GM21360 (cell line): ENCODE results near the gene STN1.
A peak's percentile ranks its signal among the peaks of the same experiment; 100 is the strongest.

Source experiments
- ATAC-seq: cut with Tn5 transposase; IDR thresholded peaks from one replicate; pipeline ENCODE4 v1.9.1; 2021; ENCODE audit warnings: mild to moderate bottlenecking, moderate library complexity; ENCODE audit not compliant: unreplicated experiment

STN1 gene

DNA sequence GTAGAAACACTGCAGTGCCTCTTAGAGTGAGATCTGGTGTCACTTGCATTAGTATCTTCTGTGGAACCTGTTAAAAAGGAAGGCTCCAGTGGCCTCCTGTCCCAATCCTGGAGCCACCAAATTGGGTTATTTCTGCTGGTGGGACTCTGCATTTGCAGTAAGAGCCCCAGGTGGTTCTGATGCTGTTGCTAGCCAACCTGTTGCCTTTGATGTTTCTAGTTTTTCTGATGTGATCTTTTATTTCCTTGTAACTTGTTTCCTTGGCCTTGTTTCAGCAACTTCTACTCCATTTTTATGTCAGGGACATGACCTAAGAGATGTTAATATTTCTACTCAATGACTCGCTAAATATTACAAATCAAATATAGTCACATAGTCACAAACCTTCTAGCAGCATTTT, 12.5 kb upstream of the STN1 start:
- no peak for ATAC-seq

DNA sequence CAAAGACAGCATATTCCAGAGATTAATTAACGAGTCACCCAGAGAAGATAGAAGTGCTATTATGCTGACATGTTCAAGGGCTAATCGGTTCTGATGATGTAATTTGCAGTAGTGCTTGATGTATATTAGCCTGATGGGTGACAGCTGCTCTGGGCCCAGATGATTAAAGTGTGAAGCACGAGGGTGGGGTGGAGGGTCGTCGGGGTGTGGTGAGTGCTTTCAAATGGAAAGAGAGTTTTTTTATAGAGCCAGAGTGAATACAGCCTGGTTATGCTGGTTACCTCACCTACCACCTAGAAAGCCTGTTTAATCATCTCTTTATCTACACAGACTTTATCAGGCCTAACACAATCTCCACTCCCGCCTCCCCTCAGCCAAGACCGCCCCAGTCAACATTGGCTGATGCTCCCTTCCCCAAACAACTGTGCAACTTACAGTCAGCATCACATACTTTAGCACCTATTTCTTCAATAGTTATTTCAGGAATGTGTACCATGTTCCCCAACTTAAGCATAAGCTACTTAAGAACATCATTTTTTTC, 11.5 kb upstream of the STN1 start:
- no peak for ATAC-seq

- no peak for ATAC-seq
Measured at GRCh38 chr10:103928784-103929183, 10.8 kb upstream of the STN1 start.

- no peak for ATAC-seq
Measured at GRCh38 chr10:103926722-103927319, 8.8 kb upstream of the STN1 start.

GRCh38 chr10:103925591-103925990, 7.6 kb upstream of the STN1 start:
- no peak for ATAC-seq

- no peak for ATAC-seq
Measured at GRCh38 chr10:103923502-103923901, 5.5 kb upstream of the STN1 start.

DNA sequence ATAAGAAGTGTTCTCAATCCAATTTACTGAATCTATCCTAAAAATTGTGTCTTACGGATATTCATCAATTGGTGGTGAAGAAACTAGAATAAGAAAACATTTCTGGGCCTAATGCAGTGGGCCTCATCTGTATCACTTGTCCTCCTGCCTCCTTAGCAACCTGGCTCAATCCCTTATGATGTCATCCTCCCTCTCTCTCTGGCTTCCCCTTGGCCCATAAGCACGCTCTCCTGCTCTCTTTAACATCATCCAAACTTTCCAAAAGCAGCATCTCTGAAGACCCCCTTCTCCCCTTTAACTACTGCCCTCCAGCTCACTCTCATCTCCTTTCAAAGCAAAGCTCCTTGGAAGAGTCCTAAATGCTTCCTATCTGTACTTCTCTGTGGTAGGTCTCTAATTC, 4.7 kb upstream of the STN1 start:
- ATAC-seq: no peak

GRCh38 chr10:103921750-103922195, 3.8 kb upstream of the STN1 start:
- no peak for ATAC-seq

GRCh38 chr10:103921248-103921647, 3.3 kb upstream of the STN1 start:
- no peak for ATAC-seq

DNA sequence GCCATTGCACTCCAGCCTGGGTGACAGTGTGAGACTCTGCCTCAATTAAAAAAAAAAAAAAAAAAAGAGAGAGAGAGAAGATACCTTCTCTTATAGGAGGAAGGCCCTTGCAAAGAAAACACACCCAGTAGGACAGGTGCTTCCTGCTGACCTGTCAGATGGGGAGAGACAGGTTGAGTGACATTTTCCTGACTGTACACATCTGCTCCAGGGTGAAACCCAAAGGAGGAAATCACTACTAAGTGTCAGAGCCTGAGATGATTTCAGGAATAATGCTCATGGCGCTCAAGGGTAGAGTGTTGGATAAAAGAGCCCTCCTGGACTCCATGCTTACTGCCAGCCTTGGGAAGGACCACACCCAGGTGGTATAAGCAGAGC, 1.7 kb upstream of the STN1 start:
- ATAC-seq: no peak

GRCh38 chr10:103917302-103918052, 507 bp downstream of the STN1 start:
- peak; percentile 3 for ATAC-seq

GRCh38 chr10:103916876-103917275, 1.1 kb downstream of the STN1 start:
- ATAC-seq: no peak

DNA sequence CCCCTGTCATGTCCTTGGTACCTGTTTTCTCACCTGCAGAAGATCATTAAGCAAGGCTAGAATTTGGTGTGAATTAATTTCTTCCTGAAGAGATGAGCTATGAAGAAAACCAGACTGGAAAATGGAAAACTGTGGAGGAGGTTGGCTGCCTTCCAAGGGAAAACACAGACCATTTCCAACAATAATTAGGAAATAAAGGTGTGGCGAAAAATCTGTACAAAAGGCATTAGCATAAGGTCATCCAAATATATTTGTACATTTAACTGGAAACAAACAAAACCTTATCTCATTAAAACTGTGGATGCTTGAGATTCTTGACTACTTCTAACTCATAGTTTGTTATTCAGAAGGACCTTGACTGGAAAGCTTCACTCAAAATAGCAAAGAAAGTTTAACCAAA, 1.7 kb downstream of the STN1 start:
- ATAC-seq: no peak

GRCh38 chr10:103915796-103916195, 2.2 kb downstream of the STN1 start:
- ATAC-seq: no peak

- ATAC-seq: no peak
Measured at GRCh38 chr10:103912759-103913158, 5.2 kb downstream of the STN1 start.

DNA sequence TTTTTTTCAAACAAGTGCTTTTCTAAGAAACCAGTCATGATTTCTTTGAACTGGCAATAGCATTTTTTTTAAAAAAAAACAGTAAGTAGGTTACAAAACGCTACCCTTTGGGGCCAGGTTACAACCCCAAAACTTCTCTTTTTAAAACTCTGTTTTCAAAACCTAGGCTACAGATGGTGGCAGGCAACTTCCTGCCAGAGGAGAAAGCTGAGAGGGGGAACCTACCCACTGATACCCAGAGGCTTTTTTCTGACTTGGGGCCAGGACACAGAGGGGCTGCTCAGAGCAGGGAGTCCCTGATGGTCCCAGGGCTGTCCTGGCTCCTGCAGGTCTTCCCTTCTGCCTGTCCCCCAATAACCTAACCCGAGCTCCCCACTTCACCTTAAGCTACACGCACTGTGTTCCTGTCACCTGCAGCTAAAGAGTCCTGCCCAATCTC, 6.9 kb downstream of the STN1 start:
- no peak for ATAC-seq

- ATAC-seq: no peak
Measured at GRCh38 chr10:103910442-103911012, 7.5 kb downstream of the STN1 start.

DNA sequence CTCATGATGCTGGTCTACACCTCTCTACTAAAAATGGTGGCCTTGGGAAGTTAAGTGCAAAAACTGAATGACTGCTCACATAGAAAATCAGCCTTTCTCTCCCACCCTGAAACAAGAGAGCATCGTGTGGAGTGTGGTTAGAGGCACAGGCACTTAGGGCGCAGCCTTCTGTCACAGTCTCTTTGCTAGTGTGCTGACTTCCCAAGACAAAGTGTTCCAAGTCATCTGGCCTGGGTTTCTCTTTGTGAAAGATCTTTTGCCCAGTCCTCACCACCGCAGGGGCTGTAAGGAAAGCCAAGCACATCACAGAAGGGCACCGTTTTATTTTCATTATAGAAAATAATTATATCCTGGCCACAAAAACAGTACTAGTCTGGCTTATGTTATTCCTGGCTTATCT, 12.5 kb downstream of the STN1 start:
- no peak for ATAC-seq

DNA sequence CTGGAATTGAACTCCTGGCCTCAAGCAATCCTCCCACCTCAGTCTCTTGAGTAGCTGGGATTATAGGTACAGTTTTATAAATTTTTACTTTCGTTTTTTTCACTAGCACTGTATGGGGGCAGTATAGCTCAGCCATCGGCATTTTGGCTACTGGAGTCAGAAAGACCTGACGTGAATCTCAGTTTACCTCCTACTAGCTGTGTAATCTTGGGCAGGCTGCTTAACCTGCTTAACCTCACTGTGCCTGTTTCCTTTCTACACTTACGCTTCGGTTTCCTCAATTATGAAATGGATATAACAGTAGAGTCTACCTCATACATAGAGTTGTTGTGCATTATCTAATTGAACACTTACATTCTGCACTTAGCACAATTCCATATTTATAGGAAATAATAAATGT, 16.7 kb downstream of the STN1 start:
- no peak for ATAC-seq

- no peak for ATAC-seq
Measured at GRCh38 chr10:103899312-103899711, 18.7 kb downstream of the STN1 start.

- ATAC-seq: no peak
Measured at GRCh38 chr10:103897241-103897774, 20.7 kb downstream of the STN1 start.

DNA sequence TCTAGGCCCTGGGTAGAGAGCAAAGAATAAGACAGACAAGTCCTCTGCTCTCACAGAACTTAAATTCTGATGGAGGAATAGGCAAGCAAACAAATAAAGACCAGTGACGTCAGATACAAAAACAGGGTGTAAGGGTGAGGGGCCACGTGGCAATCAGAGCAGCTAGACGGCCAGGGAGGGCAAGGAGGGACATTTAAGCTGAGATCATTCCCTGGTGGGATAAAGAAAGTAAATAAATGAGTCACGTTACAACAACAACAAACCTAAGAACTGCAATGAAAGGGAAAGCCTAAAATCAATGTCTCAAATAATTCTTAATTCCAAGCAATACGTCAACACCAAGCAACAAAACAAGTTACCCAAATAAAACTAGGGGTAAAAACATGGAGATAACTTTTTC, 21.8 kb downstream of the STN1 start:
- ATAC-seq: no peak
